Endothelial cell of umbilical vein (primary cell): ENCODE measurements around the gene KRTAP4-12.

ENCODE experiments used
- CTCF ChIP-seq, 2 donors: IDR thresholded peaks; 1 replicate in 1 of 2; 2 replicates in 1 of 2; pipeline ENCODE4 v1.5.1; 2011; ENCODE audit warnings: low read length in 2 of 2, mild to moderate bottlenecking in 2 of 2, moderate library complexity in 2 of 2, control low read depth in 1 of 2, inconsistent platforms in 1 of 2, low read depth in 1 of 2; ENCODE audit not compliant: insufficient read depth in 1 of 2; ENCODE audit errors: extremely low read depth in 1 of 2
- POLR2A ChIP-seq: IDR thresholded peaks from 2 replicates; pipeline ENCODE4 v1.6.1; 2012; ENCODE audit warnings: low read depth, mild to moderate bottlenecking, control low read depth, low read length
- POLR2AphosphoS5 ChIP-seq: IDR thresholded peaks from 2 replicates; pipeline ENCODE4 v1.6.1; 2012; ENCODE audit warnings: low read depth, mild to moderate bottlenecking, control low read depth, low read length, moderate library complexity; ENCODE audit not compliant: insufficient read depth

- TF ChIP-seq CTCF (IDR thresholded peaks at IDR 0.05; ENCODE audit: extremely low read depth in 1 of 2, insufficient read depth in 1 of 2, low read depth in 1 of 2, low read length in 2 of 2) (no peak), POLR2AphosphoS5 (no peak), POLR2A (no peak)
Measured at GRCh38 chr17:41101586-41102259, 22.3 kb downstream of the KRTAP4-12 start, which contains the start of gene KRTAP4-16.
